ENCODE measurements around the gene GYG1.

GYG1 gene

GRCh38 chr3:148991219-148992026 lies at the start of gene GYG1:
Gene GYG1, plus strand, starts transcription at chr3:148991540. Its CDS starts 101 bp downstream, at chr3:148991641.
- Histone ChIP-seq H3K9ac (ENCODE audit: low read depth, low read length) (peak within 1 kb of the TSS; percentile 79), H3K36me3 (ENCODE audit: insufficient read depth, low read length) (peaks cover 4% of the 10 kb centered on the region; the same call in 1 of the 2 replicates), H3K4me1 (ENCODE audit: insufficient read depth, low read length) (peaks cover 13% of the 10 kb centered on the region), H3K9me3 (ENCODE audit: control insufficient read depth, insufficient read depth, low read length) (no peaks in the 10 kb centered on the region)

- no peaks in the 10 kb centered on the region for H3K9me3 ChIP-seq (ENCODE audit: control insufficient read depth, insufficient read depth, low read length)
- H3K4me1 ChIP-seq (ENCODE audit: insufficient read depth, low read length) = no peaks in the 10 kb centered on the region
- no peak overlapping the region for H3K9ac ChIP-seq (ENCODE audit: low read depth, low read length)
- H3K36me3 ChIP-seq (ENCODE audit: insufficient read depth, low read length) = no peaks in the 10 kb centered on the region
These were observed 47.7 kb upstream of the GYG1 start for GRCh38 chr3:148943506-148944205.

GRCh38 chr3:148945116-148945515 lies 46.2 kb upstream of the GYG1 start:
- Histone ChIP-seq H3K9ac (ENCODE audit: low read depth, low read length) (no peak overlapping the region), H3K36me3 (ENCODE audit: insufficient read depth, low read length) (no peaks in the 10 kb centered on the region), H3K4me1 (ENCODE audit: insufficient read depth, low read length) (no peaks in the 10 kb centered on the region), H3K9me3 (ENCODE audit: control insufficient read depth, insufficient read depth, low read length) (no peaks in the 10 kb centered on the region)

- no peaks in the 10 kb centered on the region for H3K36me3 ChIP-seq (ENCODE audit: insufficient read depth, low read length)
- H3K9ac ChIP-seq (ENCODE audit: low read depth, low read length) = no peak overlapping the region
- no peaks in the 10 kb centered on the region for H3K9me3 ChIP-seq (ENCODE audit: control insufficient read depth, insufficient read depth, low read length)
- no peaks in the 10 kb centered on the region for H3K4me1 ChIP-seq (ENCODE audit: insufficient read depth, low read length)
These were observed 42.3 kb upstream of the GYG1 start for GRCh38 chr3:148948913-148949657.

- no peaks in the 10 kb centered on the region for H3K9me3 ChIP-seq (ENCODE audit: control insufficient read depth, insufficient read depth, low read length)
- no peaks in the 10 kb centered on the region for H3K36me3 ChIP-seq (ENCODE audit: insufficient read depth, low read length)
- peaks cover 2% of the 10 kb centered on the region for H3K4me1 ChIP-seq (ENCODE audit: insufficient read depth, low read length)
- H3K9ac ChIP-seq (ENCODE audit: low read depth, low read length) = no peak overlapping the region
These were observed 40.5 kb upstream of the GYG1 start for GRCh38 chr3:148950806-148951205.

- no peak overlapping the region for H3K9ac ChIP-seq (ENCODE audit: low read depth, low read length)
- no peaks in the 10 kb centered on the region for H3K36me3 ChIP-seq (ENCODE audit: insufficient read depth, low read length)
- H3K4me1 ChIP-seq (ENCODE audit: insufficient read depth, low read length) = peaks cover 6% of the 10 kb centered on the region
- H3K9me3 ChIP-seq (ENCODE audit: control insufficient read depth, insufficient read depth, low read length) = no peaks in the 10 kb centered on the region
These were observed 39.6 kb upstream of the GYG1 start for GRCh38 chr3:148951599-148952361.

- H3K36me3 ChIP-seq (ENCODE audit: insufficient read depth, low read length) = no peaks in the 10 kb centered on the region
These were observed 38.2 kb upstream of the GYG1 start for GRCh38 chr3:148953094-148953493.

GRCh38 chr3:148954981-148955380 lies 36.4 kb upstream of the GYG1 start:
- Histone ChIP-seq H3K9me3 (ENCODE audit: control insufficient read depth, insufficient read depth, low read length) (no peaks in the 10 kb centered on the region), H3K4me1 (ENCODE audit: insufficient read depth, low read length) (peaks cover 14% of the 10 kb centered on the region), H3K9ac (ENCODE audit: low read depth, low read length) (no peak overlapping the region), H3K36me3 (ENCODE audit: insufficient read depth, low read length) (no peaks in the 10 kb centered on the region)

More at GRCh38 chr3:148953094-148953493, 38.2 kb upstream of the GYG1 start:
- Histone ChIP-seq H3K4me1 (ENCODE audit: insufficient read depth, low read length) (peaks cover 10% of the 10 kb centered on the region), H3K9me3 (ENCODE audit: control insufficient read depth, insufficient read depth, low read length) (no peaks in the 10 kb centered on the region), H3K9ac (ENCODE audit: low read depth, low read length) (no peak overlapping the region)

- H3K9ac ChIP-seq (ENCODE audit: low read depth, low read length) = no peak overlapping the region
- H3K36me3 ChIP-seq (ENCODE audit: insufficient read depth, low read length) = no peaks in the 10 kb centered on the region
- no peaks in the 10 kb centered on the region for H3K9me3 ChIP-seq (ENCODE audit: control insufficient read depth, insufficient read depth, low read length)
- peaks cover 14% of the 10 kb centered on the region for H3K4me1 ChIP-seq (ENCODE audit: insufficient read depth, low read length)
These were observed 35.6 kb upstream of the GYG1 start for GRCh38 chr3:148955544-148956346.

GRCh38 chr3:148957586-148957985 lies 33.8 kb upstream of the GYG1 start:
- Histone ChIP-seq H3K9ac (ENCODE audit: low read depth, low read length) (no peak overlapping the region), H3K9me3 (ENCODE audit: control insufficient read depth, insufficient read depth, low read length) (no peaks in the 10 kb centered on the region), H3K36me3 (ENCODE audit: insufficient read depth, low read length) (no peaks in the 10 kb centered on the region), H3K4me1 (ENCODE audit: insufficient read depth, low read length) (peaks cover 14% of the 10 kb centered on the region)

- Histone ChIP-seq H3K36me3 (ENCODE audit: insufficient read depth, low read length) (no peaks in the 10 kb centered on the region), H3K9me3 (ENCODE audit: control insufficient read depth, insufficient read depth, low read length) (no peaks in the 10 kb centered on the region), H3K9ac (ENCODE audit: low read depth, low read length) (no peak overlapping the region), H3K4me1 (ENCODE audit: insufficient read depth, low read length) (peaks cover 14% of the 10 kb centered on the region)
These were observed 32.6 kb upstream of the GYG1 start for GRCh38 chr3:148958696-148959095.

- Histone ChIP-seq H3K4me1 (ENCODE audit: insufficient read depth, low read length) (peaks cover 13% of the 10 kb centered on the region), H3K9me3 (ENCODE audit: control insufficient read depth, insufficient read depth, low read length) (no peaks in the 10 kb centered on the region), H3K36me3 (ENCODE audit: insufficient read depth, low read length) (no peaks in the 10 kb centered on the region), H3K9ac (ENCODE audit: low read depth, low read length) (no peak overlapping the region)
These were observed 28.8 kb upstream of the GYG1 start for GRCh38 chr3:148962513-148962912.

- no peaks in the 10 kb centered on the region for H3K9me3 ChIP-seq (ENCODE audit: control insufficient read depth, insufficient read depth, low read length)
- no peaks in the 10 kb centered on the region for H3K36me3 ChIP-seq (ENCODE audit: insufficient read depth, low read length)
- H3K9ac ChIP-seq (ENCODE audit: low read depth, low read length) = no peak overlapping the region
- peaks cover 6% of the 10 kb centered on the region for H3K4me1 ChIP-seq (ENCODE audit: insufficient read depth, low read length)
These were observed 26.5 kb upstream of the GYG1 start for GRCh38 chr3:148964809-148965208.

Measured in ES-I3 (cell line).